GM19467 (cell line): Measurements from ENCODE around the gene TGOLN2.

ENCODE experiments used
- ATAC-seq: cut with Tn5 transposase; IDR thresholded peaks from one replicate; pipeline ENCODE4 v1.9.1; 2021; ENCODE audit warnings: mild to moderate bottlenecking, moderate library complexity; ENCODE audit not compliant: unreplicated experiment

Gene TGOLN2

GRCh38 chr2:85309699-85310321, 18.0 kb downstream of the TGOLN2 start:
- ATAC-seq, result no peak

GRCh38 chr2:85308896-85309555, 18.8 kb downstream of the TGOLN2 start:
- no peak for ATAC-seq

- ATAC-seq, result no peak
Measured at GRCh38 chr2:85308201-85308600, 19.6 kb downstream of the TGOLN2 start.

GRCh38 chr2:85307527-85307897, 20.3 kb downstream of the TGOLN2 start:
- no peak for ATAC-seq

GRCh38 chr2:85303780-85304531, 23.8 kb downstream of the TGOLN2 start:
- ATAC-seq, result no peak

- ATAC-seq, result no peak
Measured at GRCh38 chr2:85302121-85302520, 25.7 kb downstream of the TGOLN2 start.

GRCh38 chr2:85291425-85292023, 36.3 kb downstream of the TGOLN2 start:
- ATAC-seq, result no peak

GRCh38 chr2:85288244-85288725, 39.5 kb downstream of the TGOLN2 start:
- ATAC-seq, result no peak

GRCh38 chr2:85287721-85288120, 40.1 kb downstream of the TGOLN2 start:
- no peak for ATAC-seq

- no peak for ATAC-seq
Measured at GRCh38 chr2:85286918-85287317, 40.9 kb downstream of the TGOLN2 start.

GRCh38 chr2:85283641-85284040, 44.1 kb downstream of the TGOLN2 start:
- ATAC-seq, result no peak

- no peak for ATAC-seq
Measured at GRCh38 chr2:85282914-85283313, 44.9 kb downstream of the TGOLN2 start.

- ATAC-seq, result no peak
Measured at GRCh38 chr2:85281553-85281952, 46.2 kb downstream of the TGOLN2 start.

- no peak for ATAC-seq
Measured at GRCh38 chr2:85278361-85278760, 49.4 kb downstream of the TGOLN2 start.

- no peak for ATAC-seq
Measured at GRCh38 chr2:85277416-85278158, 50.2 kb downstream of the TGOLN2 start.

- no peak for ATAC-seq
Measured at GRCh38 chr2:85276571-85277118, 51.1 kb downstream of the TGOLN2 start.

GRCh38 chr2:85275984-85276540, 51.7 kb downstream of the TGOLN2 start:
- ATAC-seq, result no peak

- ATAC-seq, result no peak
Measured at GRCh38 chr2:85273738-85274731, 53.8 kb downstream of the TGOLN2 start.

- no peak for ATAC-seq
Measured at GRCh38 chr2:85272357-85272756, 55.4 kb downstream of the TGOLN2 start.
